ENCODE results near the gene ZNF91. TPM values are rescaled to one million over a fixed set of nuclear protein-coding genes. Genes with fewer than 3 reads are reported as not detected.
"Not testable (repeated sequence)": the region's sequence is repeated elsewhere in the genome, so short reads cannot be mapped to it uniquely, and the experiment has no call there.

Gene ZNF91
- total RNA-seq, 4 donors from 2014 or later: 171 to 214 (median 193) TPM

GRCh38 chr19:23436944-23437343 lies 41.7 kb upstream of the ZNF91 start:
- no peak for DNase-seq
- Histone ChIP-seq H3K4me1 (no peaks in the 10 kb centered on the region), H3K9me3 (peaks cover 0 to 11% (median 0%) of the 10 kb centered on the region in 4 donors)

GRCh38 chr19:23436318-23436717 lies 41.0 kb upstream of the ZNF91 start:
- Histone ChIP-seq H3K27me3 (no peaks in the 10 kb centered on the region), H3K9me3 (peaks cover 0 to 11% (median 0%) of the 10 kb centered on the region in 4 donors), H3K27ac (no peak overlapping the region), H3K4me1 (no peaks in the 10 kb centered on the region), H3K4me3 (no peak overlapping the region), H3K36me3 (no peaks in the 10 kb centered on the region)
- DNase-seq: no peak
- TF ChIP-seq CTCF (IDR thresholded peaks at IDR 0.05): peak in 3 of 6 experiments; percentile 17 to 33 (median 21)
- no peak for TF ChIP-seq POLR2A (IDR thresholded peaks at IDR 0.05)

More at GRCh38 chr19:23436944-23437343, 41.7 kb upstream of the ZNF91 start:
- H3K27me3 ChIP-seq: no peaks in the 10 kb centered on the region
- H3K27ac ChIP-seq: no peak overlapping the region
- H3K36me3 ChIP-seq: no peaks in the 10 kb centered on the region
- TF ChIP-seq POLR2A (IDR thresholded peaks at IDR 0.05) (no peak), CTCF (IDR thresholded peaks at IDR 0.05) (peak in 1 of 6 experiments; percentile 2)
- no peak overlapping the region for H3K4me3 ChIP-seq

GRCh38 chr19:23420824-23421223 lies 25.6 kb upstream of the ZNF91 start:
- Histone ChIP-seq H3K9me3 (no peaks in the 10 kb centered on the region), H3K4me1 (no peaks in the 10 kb centered on the region), H3K36me3 (no peaks in the 10 kb centered on the region), H3K27ac (no peak overlapping the region), H3K27me3 (no peaks in the 10 kb centered on the region), H3K4me3 (no peak overlapping the region)
- TF ChIP-seq POLR2A (IDR thresholded peaks at IDR 0.05): no peak
- TF ChIP-seq CTCF (IDR thresholded peaks at IDR 0.05): no peak
- no peak for DNase-seq

- not testable (repeated sequence) for H3K27ac ChIP-seq, H3K36me3 ChIP-seq, H3K4me3 ChIP-seq, H3K27me3 ChIP-seq, DNase-seq, H3K9me3 ChIP-seq
- peaks cover 0 to 11% (median 3%) of the 10 kb centered on the region in 4 donors for H3K4me1 ChIP-seq
Measured at GRCh38 chr19:23419261-23419660, 24.0 kb upstream of the ZNF91 start.

- Histone ChIP-seq H3K36me3 (no peaks in the 10 kb centered on the region), H3K4me1 (peaks cover 0 to 17% (median 3%) of the 10 kb centered on the region in 4 donors), H3K4me3 (peak overlapping the region; percentile 25 to 68 (median 50)), H3K9me3 (no peaks in the 10 kb centered on the region), H3K27ac (peak overlapping the region in 3 of 4 donors; percentile 52 to 88 (median 69)), H3K27me3 (no peaks in the 10 kb centered on the region)
- peak in 2 of 3 donors; percentile 82 for DNase-seq
- TF ChIP-seq CTCF (IDR thresholded peaks at IDR 0.05): peak in 1 of 6 experiments; percentile 12
- TF ChIP-seq POLR2A (IDR thresholded peaks at IDR 0.05): no peak
Measured at GRCh38 chr19:23415561-23416191, 20.4 kb upstream of the ZNF91 start.

- H3K4me3 ChIP-seq: peak overlapping the region; percentile 25 to 68 (median 50)
- peak overlapping the region in 3 of 4 donors; percentile 52 to 88 (median 69) for H3K27ac ChIP-seq
Measured at GRCh38 chr19:23415034-23415433, 19.8 kb upstream of the ZNF91 start.

More at GRCh38 chr19:23415034-23415433, 19.8 kb upstream of the ZNF91 start:
- peak in 1 of 3 donors; percentile 60 for DNase-seq
- peaks cover 0 to 22% (median 3%) of the 10 kb centered on the region in 4 donors for H3K4me1 ChIP-seq
- TF ChIP-seq CTCF (IDR thresholded peaks at IDR 0.05) (no peak), POLR2A (IDR thresholded peaks at IDR 0.05) (no peak)
- H3K9me3 ChIP-seq: no peaks in the 10 kb centered on the region
- no peaks in the 10 kb centered on the region for H3K27me3 ChIP-seq
- H3K36me3 ChIP-seq: no peaks in the 10 kb centered on the region
